ENCODE data around the gene MYH11. TPM values are rescaled to one million over a fixed set of nuclear protein-coding genes. Genes with fewer than 3 reads are reported as not detected.

Gene MYH11
- total RNA-seq, 3 donors from 2014 or later = 11.7 to 144 (median 96.6) TPM

GRCh38 chr16:15751940-15752339 is 104.9 kb downstream of the MYH11 start:
- H3K27me3 ChIP-seq = no peaks in the 10 kb centered on the region
- no peaks in the 10 kb centered on the region for H3K36me3 ChIP-seq
- TF ChIP-seq POLR2AphosphoS5 (IDR thresholded peaks at IDR 0.05) (no peak), POLR2A (IDR thresholded peaks at IDR 0.05) (no peak), CTCF (IDR thresholded peaks at IDR 0.05) (no peak)
- DNase-seq (ENCODE audit: low spot score in 2 of 2) = no peak
- no peaks in the 10 kb centered on the region for H3K4me1 ChIP-seq
- no peak overlapping the region for H3K27ac ChIP-seq
- intact Hi-C loops (cut with DNase I; ENCODE audit: low total_unique reads) = no loop called here
- no peaks in the 10 kb centered on the region for H3K9me3 ChIP-seq
- H3K4me3 ChIP-seq = no peak overlapping the region

- Histone ChIP-seq H3K9me3 (no peaks in the 10 kb centered on the region), H3K4me1 (no peaks in the 10 kb centered on the region), H3K36me3 (no peaks in the 10 kb centered on the region), H3K27me3 (no peaks in the 10 kb centered on the region), H3K27ac (no peak overlapping the region), H3K4me3 (no peak overlapping the region)
- DNase-seq (ENCODE audit: low spot score in 2 of 2) = no peak
- TF ChIP-seq POLR2A (IDR thresholded peaks at IDR 0.05) = no peak
- no peak for TF ChIP-seq POLR2AphosphoS5 (IDR thresholded peaks at IDR 0.05)
- TF ChIP-seq CTCF (IDR thresholded peaks at IDR 0.05) = no peak
- intact Hi-C loops (cut with DNase I; ENCODE audit: low total_unique reads) = no loop called here
These were observed 106.8 kb downstream of the MYH11 start for GRCh38 chr16:15749985-15750384.

- TF ChIP-seq POLR2AphosphoS5 (IDR thresholded peaks at IDR 0.05) = no peak
- TF ChIP-seq POLR2A (IDR thresholded peaks at IDR 0.05) = no peak
- TF ChIP-seq CTCF (IDR thresholded peaks at IDR 0.05) = no peak
- Histone ChIP-seq H3K27ac (no peak overlapping the region), H3K36me3 (no peaks in the 10 kb centered on the region), H3K27me3 (no peaks in the 10 kb centered on the region), H3K4me3 (no peak overlapping the region), H3K9me3 (no peaks in the 10 kb centered on the region), H3K4me1 (no peaks in the 10 kb centered on the region)
- intact Hi-C loops (cut with DNase I; ENCODE audit: low total_unique reads) = no loop called here
- no peak for DNase-seq (ENCODE audit: low spot score in 2 of 2)
These were observed 107.5 kb downstream of the MYH11 start for GRCh38 chr16:15749371-15749770.

- TF ChIP-seq POLR2AphosphoS5 (IDR thresholded peaks at IDR 0.05) (no peak), POLR2A (IDR thresholded peaks at IDR 0.05) (no peak), CTCF (IDR thresholded peaks at IDR 0.05) (no peak)
- no peaks in the 10 kb centered on the region for H3K4me1 ChIP-seq
- no peak overlapping the region for H3K4me3 ChIP-seq
- intact Hi-C loops (cut with DNase I; ENCODE audit: low total_unique reads) = no loop called here
- DNase-seq (ENCODE audit: low spot score in 2 of 2) = no peak
- no peaks in the 10 kb centered on the region for H3K27me3 ChIP-seq
- H3K36me3 ChIP-seq = no peaks in the 10 kb centered on the region
- H3K9me3 ChIP-seq = no peaks in the 10 kb centered on the region
- H3K27ac ChIP-seq = no peak overlapping the region
These were observed 108.2 kb downstream of the MYH11 start for GRCh38 chr16:15748654-15749053.

GRCh38 chr16:15747937-15748336 is 108.9 kb downstream of the MYH11 start:
- Histone ChIP-seq H3K4me1 (no peaks in the 10 kb centered on the region), H3K27ac (no peak overlapping the region), H3K27me3 (no peaks in the 10 kb centered on the region), H3K4me3 (no peak overlapping the region), H3K9me3 (no peaks in the 10 kb centered on the region), H3K36me3 (no peaks in the 10 kb centered on the region)
- TF ChIP-seq POLR2AphosphoS5 (IDR thresholded peaks at IDR 0.05) = no peak
- no peak for TF ChIP-seq CTCF (IDR thresholded peaks at IDR 0.05)
- no peak for TF ChIP-seq POLR2A (IDR thresholded peaks at IDR 0.05)
- intact Hi-C loops (cut with DNase I; ENCODE audit: low total_unique reads) = no loop called here
- no peak for DNase-seq (ENCODE audit: low spot score in 2 of 2)

Data from breast epithelium (tissue), 4 donors.